Measurements from ENCODE around the gene HAND2.
A peak's percentile ranks its signal among the peaks of the same experiment; 100 is the strongest.

Gene HAND2

DNA sequence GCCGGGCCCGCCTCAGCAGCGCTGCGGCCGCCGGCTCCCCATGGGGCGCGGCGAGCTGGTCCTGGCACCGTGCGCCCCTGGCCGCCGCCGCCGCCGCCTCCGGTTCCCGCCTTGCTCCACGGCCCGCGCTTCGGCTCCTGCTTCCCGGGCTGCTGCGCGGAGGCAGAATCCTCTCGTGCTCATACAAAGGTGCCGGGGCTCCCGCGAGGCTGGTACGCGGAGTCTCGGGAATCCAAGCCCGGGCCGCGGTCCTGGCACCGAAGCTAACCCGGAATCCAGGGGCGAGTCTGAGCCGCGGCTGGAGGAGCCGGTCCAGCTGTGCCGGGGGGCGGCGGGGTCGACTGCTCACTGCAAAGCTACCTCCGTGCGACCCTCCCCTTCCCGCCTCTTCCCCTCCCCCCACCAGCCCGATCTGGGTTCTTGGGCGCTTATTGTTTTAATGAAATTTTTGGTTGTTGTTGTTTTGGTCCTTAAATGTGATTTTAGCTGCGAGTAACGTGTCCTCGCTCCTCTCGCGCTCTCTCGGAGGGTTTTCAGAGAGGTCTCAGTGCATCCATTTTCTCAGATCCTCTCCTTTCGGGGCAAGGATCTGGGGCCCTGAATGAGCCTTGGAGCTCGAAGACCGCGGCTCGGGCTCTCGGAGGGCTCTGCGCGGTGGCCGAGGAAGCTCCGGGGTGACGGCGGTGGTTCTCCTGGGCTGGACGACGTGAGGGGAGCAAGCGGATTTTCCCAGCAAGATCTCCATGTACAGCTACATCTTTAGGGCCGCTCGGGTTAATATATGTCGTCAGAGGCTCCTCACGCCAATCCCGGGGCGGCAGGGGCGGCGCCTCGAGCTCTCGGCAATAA lies at the start of gene HAND2:
Gene HAND2, minus strand, starts transcription at position 753 of the 849 bp plus-strand sequence. CDS start 940 bp downstream, outside the sequence.
- peak; percentile 57 for DNase-seq

DNA sequence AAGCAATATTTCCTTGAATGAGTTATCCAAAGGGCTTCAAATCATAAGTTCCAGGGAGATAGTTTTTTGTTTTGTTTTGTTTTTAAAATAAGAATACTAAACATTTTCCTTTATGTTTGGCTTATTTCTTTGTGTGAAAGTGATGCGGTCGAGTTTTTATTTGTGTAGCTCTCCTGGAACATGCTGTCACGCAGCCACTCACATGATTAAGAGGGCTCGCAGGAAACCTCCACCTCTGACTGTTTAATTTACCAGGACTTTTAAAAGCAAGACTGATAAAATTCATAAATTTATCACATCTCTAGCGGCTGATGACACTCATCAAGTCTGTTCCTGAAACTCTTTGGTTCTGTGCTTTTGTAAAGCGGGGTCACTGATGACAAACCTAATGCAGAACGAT lies 48.9 kb upstream of the HAND2 start:
- no peak for DNase-seq

DNA sequence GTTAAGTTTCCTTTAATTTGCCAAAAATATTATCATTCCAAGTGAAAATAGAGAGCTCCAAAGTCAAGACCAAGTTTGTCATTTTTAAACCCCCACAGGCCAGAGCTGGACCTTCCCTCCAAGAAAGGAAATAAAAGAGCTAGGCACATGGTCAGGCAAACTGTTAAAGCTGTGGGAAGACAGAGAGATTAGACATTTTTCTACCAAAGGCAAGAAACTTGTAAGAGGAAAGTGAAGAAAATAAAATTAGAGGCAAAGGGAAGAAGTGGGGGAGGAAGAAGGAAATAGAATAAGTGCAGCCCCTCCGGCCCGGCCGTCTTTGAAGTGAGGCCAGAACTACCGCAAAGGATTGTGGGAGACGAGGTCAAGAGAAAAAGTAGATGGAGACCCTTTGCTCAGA lies 47.9 kb upstream of the HAND2 start:
- DNase-seq: no peak

DNA sequence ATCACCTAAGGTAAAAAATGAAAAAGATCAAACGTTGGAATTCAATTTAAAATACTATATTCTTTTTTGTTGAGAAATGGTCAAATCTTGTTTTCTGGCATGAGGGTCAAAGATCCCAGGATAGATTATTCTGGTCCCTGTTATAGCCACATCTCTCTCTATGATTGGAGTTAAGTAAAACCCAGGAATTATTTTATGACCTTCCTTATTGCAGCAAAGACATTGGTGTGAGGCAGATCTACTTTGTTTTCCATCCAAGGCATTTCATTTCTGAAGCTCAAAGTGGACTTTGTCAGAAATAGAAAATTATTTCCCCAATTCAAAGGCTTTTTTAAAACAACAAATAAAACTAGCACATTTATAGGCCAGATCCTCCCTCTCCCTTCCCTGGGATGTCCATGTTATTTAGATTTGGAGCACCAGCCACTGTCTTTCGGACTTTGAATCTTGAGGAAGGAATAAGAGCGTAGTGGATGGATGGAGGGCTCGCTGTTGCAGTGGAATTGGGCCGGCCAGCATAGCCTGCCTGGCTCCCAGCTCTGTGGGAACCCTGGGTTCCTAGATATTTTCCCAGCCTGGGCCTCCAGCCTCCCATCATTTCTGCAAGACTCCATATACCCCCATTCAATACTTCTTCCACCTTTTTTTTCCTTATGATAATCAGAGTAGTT lies 45.6 kb upstream of the HAND2 start:
- DNase-seq: no peak

DNA sequence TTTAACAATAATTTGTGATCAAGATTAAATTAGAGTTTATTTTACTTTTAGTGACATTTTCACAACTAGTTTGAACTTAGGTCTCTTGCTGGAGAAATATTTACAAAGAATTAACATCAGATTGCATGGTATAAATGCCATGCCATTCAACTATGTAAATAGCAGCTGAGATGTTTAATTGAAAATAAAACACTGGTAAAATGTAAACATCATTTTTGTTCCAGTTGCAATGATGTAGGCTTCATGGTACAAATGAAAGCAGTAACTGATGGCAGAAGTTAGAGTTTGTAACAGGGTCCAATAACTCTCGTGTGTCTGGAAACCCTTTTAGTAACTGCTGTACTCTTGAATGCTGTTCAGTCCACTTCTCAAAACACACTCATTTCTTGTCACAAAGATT lies 43.7 kb upstream of the HAND2 start:
- DNase-seq: no peak

DNA sequence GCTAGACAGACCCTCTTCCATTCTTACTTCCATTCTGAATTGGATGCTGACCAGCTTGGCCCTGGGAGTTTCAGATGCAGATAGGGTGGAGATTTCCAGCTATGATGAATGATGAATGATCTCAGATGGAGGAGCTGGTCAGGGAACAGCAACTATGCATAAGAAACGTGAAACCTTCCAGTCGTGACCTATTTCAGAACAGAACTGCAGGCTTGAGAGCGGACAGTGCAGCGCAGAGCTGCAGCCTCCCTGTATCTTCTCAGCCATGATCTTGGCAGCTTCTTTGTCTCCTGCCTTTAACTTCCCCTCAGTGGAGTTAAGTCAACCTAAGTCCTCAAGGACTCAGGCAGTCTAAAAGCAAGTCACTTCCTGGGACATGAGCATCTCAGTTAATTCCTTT lies 43.3 kb upstream of the HAND2 start:
- no peak for DNase-seq

DNA sequence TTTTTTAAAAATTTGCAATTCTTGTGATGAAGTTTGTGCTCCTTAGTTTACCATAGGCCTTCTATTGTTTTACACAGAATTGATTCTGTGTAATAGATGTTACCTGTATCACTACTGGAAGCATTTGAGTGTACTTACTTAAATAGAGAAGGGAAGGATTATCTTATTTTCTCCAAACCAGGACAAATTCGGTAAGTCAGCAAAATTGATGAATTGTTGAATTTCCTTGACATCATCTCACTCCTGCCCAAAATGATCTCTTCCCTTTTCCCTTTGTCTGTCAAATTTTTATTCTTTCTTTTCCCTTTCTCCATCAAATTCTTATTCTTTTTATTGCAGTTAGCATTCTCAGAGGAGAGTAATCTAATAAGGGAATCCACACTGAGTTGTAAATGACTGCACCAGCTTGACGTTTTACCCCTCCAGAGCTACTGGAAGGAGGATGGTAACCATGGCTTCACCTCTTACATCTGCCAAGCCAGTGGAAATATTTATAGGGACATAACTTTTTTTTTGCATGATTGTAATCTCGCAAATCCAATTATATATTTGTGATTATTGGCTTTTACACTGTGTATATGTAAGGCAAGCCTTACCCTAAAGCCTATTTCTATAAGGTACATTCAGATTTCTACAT lies 42.6 kb upstream of the HAND2 start:
- no peak for DNase-seq

DNA sequence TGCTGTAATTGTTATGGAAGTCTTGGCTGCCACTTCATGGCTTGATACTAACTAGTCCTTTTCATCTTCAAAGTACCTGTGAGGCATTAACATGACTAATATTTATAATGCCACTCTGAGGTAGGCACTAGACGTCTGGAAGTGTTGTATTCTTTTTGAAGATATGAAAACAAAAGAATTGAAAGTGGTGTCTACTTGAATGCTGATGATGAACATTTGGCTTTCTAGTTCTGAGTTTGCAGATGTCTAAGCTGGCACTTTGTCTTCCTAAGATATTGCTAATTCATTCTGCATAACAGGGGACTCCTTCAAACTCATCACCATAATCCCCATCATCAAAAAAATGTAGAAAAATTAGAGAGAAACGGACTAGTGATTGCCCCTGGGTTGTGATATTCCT lies 41.6 kb upstream of the HAND2 start:
- no peak for DNase-seq

DNA sequence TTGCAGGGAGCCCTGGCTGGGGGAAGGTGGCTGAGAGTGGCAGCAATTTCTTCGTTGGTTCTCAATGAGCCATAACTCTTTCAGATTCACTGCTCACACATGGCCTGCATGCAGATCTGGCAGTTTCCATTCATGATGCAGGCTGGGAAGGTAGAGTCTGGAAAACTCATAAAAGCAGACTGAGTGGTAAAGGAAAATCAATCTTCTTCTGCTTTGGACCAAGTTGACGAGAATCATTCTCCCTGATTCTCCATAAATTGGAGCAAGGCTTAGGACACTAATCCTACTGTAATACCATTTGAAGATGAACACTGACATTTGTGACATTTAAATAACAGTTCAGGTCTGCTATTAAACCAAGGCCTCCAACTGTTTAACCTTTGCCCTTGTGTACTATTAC lies 35.3 kb upstream of the HAND2 start:
- DNase-seq: no peak

DNA sequence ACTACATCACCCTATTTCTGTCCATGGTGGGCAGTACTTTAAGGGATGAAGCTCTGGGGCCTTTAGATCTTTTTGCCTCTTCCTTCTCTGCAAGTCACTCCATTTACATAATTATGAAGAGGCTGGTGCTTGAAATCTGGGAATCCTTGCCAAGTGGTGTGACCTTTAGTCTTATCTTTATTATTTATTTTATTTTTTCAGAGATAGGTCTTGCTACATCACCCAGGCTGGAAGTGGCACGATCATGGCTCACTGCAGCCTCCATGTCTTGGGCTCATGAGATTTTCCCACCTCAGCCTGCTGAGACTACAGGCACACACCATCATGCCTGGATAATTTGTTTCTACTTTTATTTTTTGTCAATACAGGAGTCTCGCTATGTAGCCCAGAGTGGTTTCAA lies 34.4 kb upstream of the HAND2 start:
- no peak for DNase-seq

DNA sequence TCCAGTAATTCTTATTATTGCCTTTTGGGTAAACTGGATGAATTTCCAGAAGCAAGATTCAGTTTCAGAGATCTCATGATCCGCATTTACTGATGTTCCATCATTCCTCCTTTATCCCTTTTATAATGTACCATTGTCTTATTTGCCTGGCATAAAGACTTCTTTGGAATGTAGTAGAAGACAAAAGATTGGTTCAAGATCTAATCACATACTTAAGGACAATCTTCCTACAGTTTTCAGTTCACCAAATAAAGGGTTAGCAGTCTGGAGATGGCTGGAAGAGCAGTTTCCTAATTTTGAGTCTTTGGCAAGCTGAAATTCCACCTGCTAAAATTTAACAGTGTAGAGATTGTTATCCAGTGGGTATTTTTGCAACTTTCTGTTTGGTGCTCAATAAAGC lies 30.9 kb upstream of the HAND2 start:
- DNase-seq: no peak

DNA sequence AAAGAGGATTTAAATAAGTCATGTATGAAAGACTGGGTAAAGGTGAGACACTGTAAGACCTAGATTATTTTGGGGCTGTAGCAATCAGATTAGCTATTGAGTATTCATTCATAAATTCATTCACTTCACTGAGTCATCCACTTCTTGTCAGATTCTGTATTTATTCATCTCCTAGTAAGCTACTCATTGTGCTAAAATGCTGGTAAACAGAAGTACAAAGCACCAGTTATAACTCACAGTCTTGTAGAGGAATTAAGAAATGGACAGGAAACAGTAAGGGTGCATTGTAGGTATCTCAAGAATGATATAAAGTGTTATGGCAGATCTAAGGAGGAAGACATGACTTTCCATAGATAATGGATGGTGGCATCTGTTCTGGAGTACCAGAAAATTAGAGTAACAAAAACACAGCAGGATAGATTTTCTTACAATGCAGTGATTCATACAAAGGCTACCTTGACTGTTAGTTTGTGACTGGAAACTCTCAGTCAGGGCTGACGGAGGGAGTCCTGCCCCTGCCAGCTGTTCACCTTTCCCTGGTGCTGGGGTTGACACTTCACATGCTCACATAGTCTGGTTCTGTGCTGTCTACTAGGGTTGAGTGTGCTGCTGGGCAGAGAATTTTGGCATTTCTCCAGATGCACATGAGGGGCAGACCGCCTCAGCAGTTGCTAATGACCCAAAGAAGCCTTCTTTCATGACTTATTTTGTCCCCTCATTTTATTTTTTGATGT lies 26.5 kb upstream of the HAND2 start:
- DNase-seq: no peak

DNA sequence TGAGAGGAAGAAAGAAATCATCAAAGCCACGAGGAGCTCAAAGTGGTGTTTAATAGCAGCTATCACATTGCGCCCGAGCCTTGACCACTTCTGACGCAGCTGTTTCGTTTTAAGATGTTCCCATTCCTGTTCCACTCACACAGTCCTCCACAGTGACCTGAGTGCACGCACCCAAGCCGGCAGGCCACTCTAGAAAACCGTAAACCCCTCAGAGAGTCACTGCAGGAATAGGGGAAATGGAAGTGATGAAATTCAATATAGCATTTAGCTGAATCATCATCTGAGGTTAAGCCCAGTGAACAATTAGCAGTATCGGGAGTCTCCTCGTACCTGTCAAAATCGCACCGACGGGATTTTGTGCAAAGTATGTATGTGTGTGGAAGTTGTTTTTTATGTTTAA lies 17.9 kb upstream of the HAND2 start:
- DNase-seq: no peak

DNA sequence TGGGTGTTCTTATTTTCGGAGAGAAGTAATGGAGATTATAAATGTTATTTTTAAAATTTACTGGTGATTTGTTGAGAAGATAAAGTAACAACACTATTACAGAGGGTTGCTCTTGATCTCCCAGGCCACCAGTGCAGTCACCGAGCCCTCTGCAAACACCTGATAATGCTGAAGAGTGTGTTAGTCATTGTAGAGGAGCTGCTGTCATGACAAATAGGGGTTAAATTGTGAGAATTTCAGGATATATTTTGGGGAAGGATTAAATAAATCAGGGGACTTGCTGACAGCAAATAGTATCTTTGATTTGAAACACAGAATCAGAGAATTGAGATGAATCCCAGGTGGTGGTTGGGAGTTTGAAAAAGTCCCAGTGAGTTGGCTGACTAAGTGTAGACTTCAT lies 16.7 kb upstream of the HAND2 start:
- no peak for DNase-seq

DNA sequence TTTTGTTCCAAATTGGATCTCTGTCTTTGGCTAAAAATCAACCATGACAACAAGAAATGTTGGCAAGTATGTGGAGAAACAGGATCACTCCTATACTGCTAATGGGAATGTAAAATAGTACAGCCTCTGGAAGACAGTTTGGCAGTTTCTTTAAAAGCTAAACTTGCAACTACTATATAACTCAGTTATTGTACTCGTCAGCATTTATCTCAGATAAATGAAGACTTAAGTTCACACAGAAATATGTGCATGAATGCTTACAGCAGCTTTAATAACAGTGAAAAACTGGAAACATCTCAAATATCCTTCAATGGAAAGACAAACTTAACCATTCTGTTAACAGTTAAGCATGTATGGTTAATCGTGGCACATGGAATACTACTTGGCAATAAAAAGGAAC lies 15.4 kb upstream of the HAND2 start:
- DNase-seq: no peak

DNA sequence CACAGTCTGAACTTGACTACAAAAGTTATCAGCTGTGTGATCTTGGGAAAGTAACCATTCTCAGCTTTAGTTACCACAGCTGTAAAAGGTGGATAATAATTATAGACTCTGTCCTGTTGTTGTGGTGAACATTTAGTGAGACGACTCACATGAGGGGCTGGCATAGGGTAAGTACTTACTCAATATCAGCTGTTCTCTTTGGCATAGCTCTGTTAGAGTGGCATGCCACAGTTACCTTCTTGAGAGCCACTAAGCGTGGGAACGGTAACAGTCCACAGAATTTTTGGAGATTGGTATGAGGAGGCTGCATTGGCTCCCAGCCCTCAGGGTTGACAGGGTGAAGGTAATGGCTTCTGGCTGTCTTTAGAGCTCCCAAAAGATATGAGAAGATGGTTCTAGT lies 13.2 kb upstream of the HAND2 start:
- DNase-seq: no peak

DNA sequence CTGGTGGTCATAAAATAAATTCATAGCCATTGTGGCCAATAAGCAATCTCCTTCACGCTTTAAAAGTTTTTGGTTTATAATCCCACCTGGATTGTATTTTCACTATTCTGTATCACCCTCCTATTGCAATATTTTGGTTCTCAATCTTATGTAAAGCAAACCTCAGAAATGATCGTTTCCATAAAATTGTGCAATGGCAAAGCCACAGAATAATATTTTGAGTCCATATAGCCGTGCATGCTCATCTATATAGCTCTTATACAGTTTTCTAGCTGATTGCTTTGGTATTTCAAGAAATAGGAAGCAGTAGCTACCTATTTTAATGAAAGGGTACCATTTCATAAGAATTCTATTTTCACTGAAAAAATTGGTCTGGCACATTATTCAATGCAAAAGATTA lies 10.0 kb upstream of the HAND2 start:
- no peak for DNase-seq

DNA sequence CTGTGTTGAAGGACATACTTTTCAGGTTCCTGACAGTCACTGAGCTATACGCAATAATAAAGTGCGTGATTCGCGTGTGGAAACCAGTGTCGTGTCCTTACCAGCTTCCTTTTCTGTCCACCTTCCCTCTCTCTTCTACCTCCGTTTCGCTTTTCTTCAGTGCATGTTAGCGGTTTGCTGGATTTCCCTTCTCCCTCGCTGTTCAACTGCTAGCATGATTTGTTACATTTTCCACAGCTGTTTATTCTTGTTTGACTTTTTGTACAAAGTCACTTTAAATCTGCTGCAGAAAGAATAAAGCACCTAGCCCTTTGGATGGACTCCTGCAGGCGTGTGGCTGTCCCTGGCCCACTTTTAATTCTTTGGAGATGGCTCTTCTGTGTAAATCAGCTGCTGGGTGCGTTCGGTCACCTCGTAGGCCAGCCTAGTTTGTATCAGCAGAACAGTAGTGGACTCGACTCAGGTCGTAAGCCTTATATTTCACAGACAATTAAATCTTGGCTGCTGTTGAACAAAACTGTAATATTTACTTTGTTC lies 8.9 kb upstream of the HAND2 start:
- DNase-seq: no peak

DNA sequence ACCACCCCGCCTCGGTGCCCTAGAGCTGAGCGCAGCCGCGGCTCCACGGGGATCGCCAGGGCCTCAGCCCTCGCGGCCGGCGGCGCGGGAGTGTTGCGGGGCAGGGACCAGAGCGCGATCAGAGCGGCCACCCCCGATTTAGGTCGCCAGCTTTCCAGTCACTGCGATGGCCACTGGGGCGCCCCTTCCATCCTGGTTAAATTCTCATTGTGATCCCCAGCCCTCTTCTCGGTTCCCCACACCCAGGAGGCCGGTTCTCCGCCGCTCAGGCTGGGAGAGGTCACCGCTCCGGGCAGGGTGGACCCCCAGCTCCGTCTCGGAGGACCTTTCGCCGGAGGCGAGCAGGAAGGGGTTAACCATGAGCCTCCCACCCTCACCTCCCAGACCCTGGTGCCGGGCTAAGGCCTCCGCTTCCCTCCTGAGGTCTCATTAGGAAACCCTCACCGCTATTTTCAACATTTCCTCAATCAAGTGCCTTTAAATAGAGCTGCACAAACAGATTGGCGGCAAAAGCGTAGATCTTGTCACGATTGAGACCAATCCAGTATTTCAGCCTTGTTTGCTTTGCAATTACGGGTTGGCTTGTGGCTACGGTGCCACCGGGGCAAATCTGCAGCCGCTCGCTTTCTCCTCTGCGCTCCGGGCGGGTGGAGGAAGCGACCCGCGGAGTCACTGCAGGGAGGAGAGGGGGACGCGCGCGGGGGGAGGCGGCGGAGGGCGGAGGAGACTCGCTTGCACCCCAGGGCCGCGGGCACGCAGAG lies 8.3 kb upstream of the HAND2 start:
- DNase-seq: peak; percentile 11

DNA sequence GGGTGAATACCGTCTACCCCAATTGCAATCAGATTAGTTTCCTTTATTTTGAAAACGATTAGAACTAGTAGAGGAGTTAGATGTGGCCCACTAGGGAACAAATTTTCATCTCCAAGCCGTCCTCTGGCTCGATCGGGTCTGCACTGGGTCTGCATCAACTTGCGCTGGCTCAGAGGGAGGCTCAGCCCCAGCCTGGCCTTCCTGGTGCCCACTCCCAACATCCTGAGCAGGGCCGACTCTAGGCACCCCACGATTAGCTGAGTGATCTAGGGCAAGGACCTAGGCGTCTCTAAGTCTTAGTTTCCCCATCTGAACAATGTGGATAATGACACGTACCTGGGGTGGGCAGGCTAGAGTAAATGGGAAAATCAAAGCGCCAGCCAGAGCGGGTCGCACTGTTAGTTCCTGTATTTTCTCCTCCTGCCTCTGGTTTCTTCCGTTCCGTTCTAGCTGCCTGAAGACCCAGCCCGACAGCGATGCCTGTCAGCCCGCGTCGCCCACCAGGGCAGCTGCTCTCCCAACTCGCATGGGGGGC lies 7.7 kb upstream of the HAND2 start:
- no peak for DNase-seq

DNA sequence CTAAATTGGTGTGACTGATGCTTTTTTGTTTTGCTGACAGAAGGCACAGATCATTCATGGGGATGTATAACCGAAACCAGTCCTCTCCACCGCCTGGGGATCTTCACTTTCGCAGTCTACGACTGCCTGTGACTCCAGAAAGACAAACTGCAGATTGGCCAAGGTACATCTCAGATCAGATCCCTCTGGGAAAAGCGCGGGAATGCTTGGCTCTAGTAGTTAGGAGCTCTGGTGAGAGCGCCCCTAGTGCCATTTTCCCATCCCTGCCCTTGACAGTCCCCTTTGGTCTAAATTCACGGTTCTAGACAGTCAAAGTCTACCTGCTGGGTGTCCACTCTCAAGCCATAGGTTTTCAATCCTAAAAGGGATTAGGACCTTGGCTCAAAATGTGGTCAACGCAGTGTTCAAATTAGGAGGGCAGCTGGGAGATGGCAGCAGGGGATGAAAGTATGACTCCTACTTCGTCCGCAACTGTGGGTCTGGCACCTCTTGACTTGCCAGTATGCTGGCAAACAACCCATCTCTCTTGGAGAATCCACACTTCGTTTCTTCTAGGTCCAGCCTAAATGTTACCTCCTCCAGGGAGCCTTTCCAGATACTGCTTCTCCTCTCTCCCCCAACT lies 6.9 kb upstream of the HAND2 start:
- no peak for DNase-seq

DNA sequence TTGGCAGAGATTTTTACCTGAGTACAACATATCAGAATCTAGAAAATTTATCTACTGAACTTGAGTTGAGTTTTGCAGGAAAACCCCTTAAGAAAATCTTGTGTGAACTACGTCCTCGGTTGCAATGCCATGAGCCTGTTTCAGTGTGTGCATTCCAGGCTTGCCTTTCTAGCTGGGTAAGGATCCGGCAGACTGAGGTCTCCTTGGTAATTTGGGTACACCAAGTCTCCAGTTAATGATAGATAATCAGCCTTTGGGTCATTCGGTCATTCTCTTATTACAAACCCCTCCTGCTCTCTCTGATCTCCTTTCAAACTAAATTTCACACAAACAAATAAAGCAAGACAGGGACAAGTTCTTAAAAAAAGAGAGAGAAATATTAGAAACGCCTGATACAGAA lies 5.9 kb upstream of the HAND2 start:
- no peak for DNase-seq

Measured in NCI-H345 (cell line).